Hepatocyte (in vitro differentiated cells): ENCODE results near the gene SEC61B.

ENCODE experiments used
- EZH2 ChIP-seq: fragments of 200-600 bp; sonication (generic); IDR thresholded peaks from 2 replicates; pipeline ENCODE4 v1.6.1; 2016; ENCODE audit warnings: antibody characterized with exemption, mild to moderate bottlenecking, borderline replicate concordance
- TF ChIP-seq, protein P1 (sequence below): fragments of 200-600 bp; sonication (generic); IDR thresholded peaks from 2 replicates; pipeline ENCODE4 v1.5.1; 2016; ENCODE audit warnings: antibody characterized with exemption, mild to moderate bottlenecking; ENCODE audit not compliant: poor library complexity

DNA sequence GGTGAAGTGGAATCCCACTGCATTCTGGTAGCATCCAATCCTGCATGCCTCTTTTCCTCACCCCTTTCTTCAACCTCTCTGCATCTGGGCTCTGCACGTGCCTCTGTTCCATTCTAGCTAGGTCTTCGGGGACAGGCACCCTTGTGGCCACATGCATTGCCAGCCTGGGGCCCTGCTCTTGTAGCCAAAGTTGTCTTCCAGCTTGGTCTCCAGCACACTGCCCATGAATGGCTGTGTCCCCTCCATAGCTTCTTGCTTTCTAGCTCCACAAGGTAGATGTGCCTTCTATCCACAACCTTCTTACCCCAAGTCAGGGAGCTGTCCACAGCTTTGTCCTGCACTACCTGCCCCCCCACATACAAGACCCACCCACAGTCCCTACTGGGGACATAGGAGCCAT is 32.9 kb upstream of the SEC61B start:
- TF ChIP-seq, protein P1, sequence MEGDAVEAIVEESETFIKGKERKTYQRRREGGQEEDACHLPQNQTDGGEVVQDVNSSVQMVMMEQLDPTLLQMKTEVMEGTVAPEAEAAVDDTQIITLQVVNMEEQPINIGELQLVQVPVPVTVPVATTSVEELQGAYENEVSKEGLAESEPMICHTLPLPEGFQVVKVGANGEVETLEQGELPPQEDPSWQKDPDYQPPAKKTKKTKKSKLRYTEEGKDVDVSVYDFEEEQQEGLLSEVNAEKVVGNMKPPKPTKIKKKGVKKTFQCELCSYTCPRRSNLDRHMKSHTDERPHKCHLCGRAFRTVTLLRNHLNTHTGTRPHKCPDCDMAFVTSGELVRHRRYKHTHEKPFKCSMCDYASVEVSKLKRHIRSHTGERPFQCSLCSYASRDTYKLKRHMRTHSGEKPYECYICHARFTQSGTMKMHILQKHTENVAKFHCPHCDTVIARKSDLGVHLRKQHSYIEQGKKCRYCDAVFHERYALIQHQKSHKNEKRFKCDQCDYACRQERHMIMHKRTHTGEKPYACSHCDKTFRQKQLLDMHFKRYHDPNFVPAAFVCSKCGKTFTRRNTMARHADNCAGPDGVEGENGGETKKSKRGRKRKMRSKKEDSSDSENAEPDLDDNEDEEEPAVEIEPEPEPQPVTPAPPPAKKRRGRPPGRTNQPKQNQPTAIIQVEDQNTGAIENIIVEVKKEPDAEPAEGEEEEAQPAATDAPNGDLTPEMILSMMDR = no peak
- no peak for TF ChIP-seq EZH2
